ENCODE data around the gene FAM8A1. TPM values are rescaled to one million over a fixed set of nuclear protein-coding genes. Genes with fewer than 3 reads are reported as not detected.

Gene FAM8A1
- total and polyA plus RNA-seq, 7 donors: 10.2 to 47.2 (median 17.4) TPM

GRCh38 chr6:17640477-17640917 lies 40.4 kb downstream of the FAM8A1 start:
- intact Hi-C loops (cut with DNase I): no loop called here
- no peak overlapping the region for H3K27ac ChIP-seq
- no peaks in the 10 kb centered on the region for H3K27me3 ChIP-seq (ENCODE audit: insufficient read depth in 3 of 3, low read length in 2 of 3)
- ATAC-seq: peak in 2 of 4 donors; percentile 35 to 52
- no peak for DNase-seq
- no peak overlapping the region for H3K4me3 ChIP-seq
- H3K9me3 ChIP-seq: no peaks in the 10 kb centered on the region
- H3K4me1 ChIP-seq: peaks cover 6% of the 10 kb centered on the region
- H3K36me3 ChIP-seq (ENCODE audit: insufficient read depth in 1 of 2, low read depth in 1 of 2): peaks cover 4 to 97% of the 10 kb centered on the region in 2 donors
- no peak for TF ChIP-seq CTCF (IDR thresholded peaks at IDR 0.05)
- 93 to 94% (median 94%) methylated on average over 3 of the region's 3 CpGs for WGBS, 3 donors

GRCh38 chr6:17648745-17649144 lies 48.6 kb downstream of the FAM8A1 start:
- Histone ChIP-seq H3K27ac (no peak overlapping the region), H3K27me3 (ENCODE audit: insufficient read depth in 3 of 3, low read length in 2 of 3) (no peaks in the 10 kb centered on the region), H3K4me3 (no peak overlapping the region), H3K4me1 (no peaks in the 10 kb centered on the region), H3K9me3 (no peaks in the 10 kb centered on the region), H3K36me3 (ENCODE audit: insufficient read depth in 1 of 2, low read depth in 1 of 2) (peaks cover 0 to 94% of the 10 kb centered on the region in 2 donors)
- intact Hi-C loops (cut with DNase I): no loop called here
- DNase-seq: no peak
- TF ChIP-seq CTCF (IDR thresholded peaks at IDR 0.05): no peak
- ATAC-seq: no peak
- 92 to 95% (median 94%) methylated on average over 3 of the region's 3 CpGs for WGBS, 3 donors

GRCh38 chr6:17650656-17651309 lies 50.7 kb downstream of the FAM8A1 start:
- no peak overlapping the region for H3K4me3 ChIP-seq
- H3K27me3 ChIP-seq (ENCODE audit: insufficient read depth in 3 of 3, low read length in 2 of 3): no peaks in the 10 kb centered on the region
- DNase-seq (no peak), ATAC-seq (no peak)
- 86 to 94% (median 93%) methylated on average over 3 of the region's 3 CpGs for WGBS, 3 donors
- H3K9me3 ChIP-seq: no peaks in the 10 kb centered on the region
- H3K36me3 ChIP-seq (ENCODE audit: insufficient read depth in 1 of 2, low read depth in 1 of 2): peaks cover 0 to 87% of the 10 kb centered on the region in 2 donors
- H3K4me1 ChIP-seq: no peaks in the 10 kb centered on the region
- no peak overlapping the region for H3K27ac ChIP-seq
- intact Hi-C loops (cut with DNase I): no loop called here
- no peak for TF ChIP-seq CTCF (IDR thresholded peaks at IDR 0.05)

GRCh38 chr6:17653198-17653882 lies 53.2 kb downstream of the FAM8A1 start:
- intact Hi-C loops (cut with DNase I): no loop called here
- DNase-seq (no peak), ATAC-seq (no peak)
- H3K4me3 ChIP-seq: no peak overlapping the region
- no peaks in the 10 kb centered on the region for H3K4me1 ChIP-seq
- H3K27ac ChIP-seq: no peak overlapping the region
- no peak for TF ChIP-seq CTCF (IDR thresholded peaks at IDR 0.05)
- H3K27me3 ChIP-seq (ENCODE audit: insufficient read depth in 3 of 3, low read length in 2 of 3): no peaks in the 10 kb centered on the region
- H3K9me3 ChIP-seq: no peaks in the 10 kb centered on the region
- WGBS, 3 donors: 77 to 78% (median 78%) methylated on average over 5 of the region's 5 CpGs
- H3K36me3 ChIP-seq (ENCODE audit: insufficient read depth in 1 of 2, low read depth in 1 of 2): peaks cover 5 to 81% of the 10 kb centered on the region in 2 donors

Measured in psoas muscle (tissue), 8 donors.